HG03342 (cell line): ENCODE measurements around the gene KRT79.

Source experiments
- ATAC-seq: cut with Tn5 transposase; IDR thresholded peaks from one replicate; pipeline ENCODE4 v1.9.1; 2021; ENCODE audit warnings: mild to moderate bottlenecking, moderate library complexity; ENCODE audit not compliant: unreplicated experiment

The KRT79 gene

DNA sequence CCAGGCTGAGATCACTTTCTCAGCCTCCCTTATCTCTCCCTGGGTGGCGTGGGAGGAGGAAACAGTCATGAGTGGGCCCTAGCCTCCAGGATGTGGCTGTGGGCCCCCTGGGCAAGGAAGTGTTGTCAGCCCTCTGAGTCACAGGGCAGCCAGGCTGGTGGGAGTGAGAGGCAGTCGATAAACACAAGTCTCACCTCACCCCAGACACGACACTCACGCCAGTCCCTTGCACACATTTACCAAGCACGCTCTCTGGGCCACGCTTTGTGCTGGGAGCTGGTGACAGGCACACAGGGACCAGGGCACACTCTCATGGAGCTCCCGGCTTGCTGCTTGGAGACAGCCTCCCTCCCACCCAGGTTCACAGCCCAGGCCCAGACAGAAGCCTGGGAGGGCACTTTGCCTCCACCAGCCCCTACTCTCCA is 1.9 kb upstream of the KRT79 start:
- ATAC-seq = no peak

GRCh38 chr12:52835271-52836041 is 1.3 kb upstream of the KRT79 start:
- ATAC-seq = no peak

DNA sequence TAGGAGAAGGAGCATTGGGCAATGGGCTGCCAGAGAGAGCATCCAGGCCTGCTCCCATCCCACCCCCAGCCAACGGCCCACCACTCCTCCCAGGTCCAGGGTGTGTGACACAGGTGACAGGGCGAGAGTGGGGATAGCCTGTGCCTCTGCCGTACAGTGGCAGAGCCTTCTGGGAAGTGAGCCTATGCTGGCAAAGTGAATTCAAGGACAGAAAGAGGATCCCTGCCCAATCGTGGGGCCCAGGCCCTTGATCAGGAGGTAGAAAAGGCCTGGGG is 553 bp upstream of the KRT79 start:
- no peak for ATAC-seq

GRCh38 chr12:52832985-52833905 is 866 bp downstream of the KRT79 start:
- no peak for ATAC-seq

GRCh38 chr12:52832451-52832850 is 1.7 kb downstream of the KRT79 start:
- ATAC-seq = no peak

DNA sequence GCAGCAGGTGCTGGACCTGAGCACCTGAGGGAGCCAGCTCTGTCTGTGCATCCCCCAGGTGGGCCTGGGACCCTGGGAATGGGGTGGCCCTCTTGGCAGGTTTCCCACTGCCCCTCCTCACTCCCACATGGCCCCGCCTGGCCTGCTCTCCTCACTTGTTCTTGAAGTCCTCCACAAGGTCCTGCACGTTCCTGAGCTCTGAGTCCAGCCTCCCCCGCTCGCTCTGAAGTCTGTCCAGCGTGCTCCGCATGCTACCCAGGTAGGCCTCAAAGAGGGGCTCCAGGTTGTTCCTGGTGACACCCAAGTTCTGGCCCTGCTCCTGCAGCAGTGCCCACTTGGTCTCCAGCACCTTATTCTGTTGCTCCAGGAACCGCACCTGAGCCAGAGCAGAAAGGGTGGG is 2.9 kb downstream of the KRT79 start:
- no peak for ATAC-seq

DNA sequence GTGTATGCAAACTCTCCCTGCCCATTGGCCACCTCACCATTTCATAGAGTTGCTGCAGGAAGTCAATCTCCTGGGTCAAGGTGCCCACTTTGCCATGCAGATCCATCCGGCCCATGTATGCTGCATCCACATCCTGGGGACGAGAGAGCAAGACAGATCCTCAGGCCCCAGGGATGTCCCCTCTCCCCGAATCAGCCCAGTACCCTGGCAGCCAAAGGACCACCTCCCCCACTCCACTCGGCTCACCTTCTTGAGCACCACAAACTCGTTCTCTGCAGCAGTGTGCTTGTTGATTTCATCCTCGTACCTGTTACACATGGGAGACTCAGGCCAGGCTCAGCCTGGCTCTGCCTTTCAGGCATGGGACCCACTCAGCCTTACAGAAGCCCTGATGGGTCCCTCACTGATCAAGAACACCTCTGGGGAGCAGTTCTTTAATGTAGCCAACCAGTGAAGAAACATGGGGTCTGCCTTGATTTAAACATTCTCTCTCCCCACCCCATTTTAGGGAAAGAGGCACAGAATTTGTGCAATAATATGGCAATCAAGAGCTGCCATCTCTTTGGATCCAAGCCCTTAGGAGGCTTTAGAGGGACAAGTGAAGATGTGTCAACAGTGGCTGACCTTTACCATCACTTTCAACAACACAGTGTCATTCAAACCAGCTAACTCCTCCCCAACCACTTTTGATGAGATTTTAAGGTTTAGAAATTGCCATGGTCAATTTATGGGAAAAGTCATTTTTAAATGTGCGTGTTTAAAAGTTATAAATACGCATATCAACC is 3.9 kb downstream of the KRT79 start:
- no peak for ATAC-seq

DNA sequence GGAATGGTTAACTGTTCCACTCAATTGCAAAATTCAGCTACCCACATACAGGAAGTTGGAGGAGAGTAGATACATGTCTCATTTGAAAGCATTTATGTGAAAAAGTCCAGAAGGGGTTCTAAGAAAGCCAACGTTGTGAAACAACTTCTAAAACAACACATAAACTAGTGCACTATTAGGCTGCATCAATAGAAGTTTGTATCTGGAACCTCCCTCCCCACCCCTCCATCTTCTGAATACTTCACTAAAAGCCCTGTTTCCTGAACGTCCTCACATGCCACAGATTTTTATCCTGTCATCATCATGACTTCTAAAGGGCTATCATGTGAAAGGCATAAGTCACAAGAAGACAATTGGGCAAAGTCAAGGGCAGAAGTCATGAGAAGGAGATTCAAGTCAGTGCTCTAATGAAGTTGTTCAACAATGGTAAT is 5.5 kb downstream of the KRT79 start:
- ATAC-seq = no peak

DNA sequence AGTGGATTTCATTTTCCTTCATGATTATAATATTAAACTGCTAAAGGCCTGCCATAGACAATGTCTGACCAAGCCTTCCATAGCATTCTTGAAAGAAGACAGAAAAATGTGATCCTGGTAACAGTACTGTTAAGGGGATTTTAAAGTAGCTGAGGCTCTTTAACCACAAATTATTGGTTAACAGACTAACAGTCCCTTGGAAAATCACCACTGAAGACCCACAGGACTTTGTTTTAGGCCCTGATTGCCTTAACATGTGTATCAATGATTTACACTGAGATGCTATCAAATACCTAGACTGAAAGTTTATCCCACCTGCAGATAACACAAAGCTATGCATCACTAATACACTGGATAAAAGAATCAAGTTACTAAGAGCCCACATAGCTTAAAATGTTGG is 6.0 kb downstream of the KRT79 start:
- ATAC-seq = no peak

DNA sequence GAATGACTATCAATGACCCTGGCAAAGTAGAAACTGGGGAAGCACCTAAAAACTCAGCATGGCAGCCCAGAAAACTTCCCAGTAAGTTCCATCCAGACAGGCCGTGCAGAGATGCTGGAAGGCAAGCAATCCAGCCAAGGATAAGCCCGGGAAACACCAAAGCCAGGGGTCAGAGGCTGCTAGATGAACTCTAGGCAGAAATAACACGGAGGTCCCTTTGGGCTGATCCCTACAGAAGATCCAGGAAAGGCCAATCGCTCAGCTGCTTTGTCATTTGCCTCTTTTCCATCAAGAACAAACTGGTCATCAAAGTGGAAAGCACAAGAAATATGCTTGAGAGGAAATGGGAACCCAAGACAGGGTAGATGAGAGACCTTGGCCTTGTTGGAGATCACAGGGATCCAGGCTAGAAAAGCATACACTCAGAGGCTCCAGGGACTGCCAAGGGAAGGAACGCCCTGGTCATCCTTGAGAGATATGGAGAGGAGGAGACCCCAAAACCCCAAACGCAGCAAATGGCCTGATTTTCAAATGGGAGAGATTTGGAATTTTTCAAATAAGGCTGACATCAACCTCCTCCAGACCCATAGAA is 6.5 kb downstream of the KRT79 start:
- no peak for ATAC-seq

DNA sequence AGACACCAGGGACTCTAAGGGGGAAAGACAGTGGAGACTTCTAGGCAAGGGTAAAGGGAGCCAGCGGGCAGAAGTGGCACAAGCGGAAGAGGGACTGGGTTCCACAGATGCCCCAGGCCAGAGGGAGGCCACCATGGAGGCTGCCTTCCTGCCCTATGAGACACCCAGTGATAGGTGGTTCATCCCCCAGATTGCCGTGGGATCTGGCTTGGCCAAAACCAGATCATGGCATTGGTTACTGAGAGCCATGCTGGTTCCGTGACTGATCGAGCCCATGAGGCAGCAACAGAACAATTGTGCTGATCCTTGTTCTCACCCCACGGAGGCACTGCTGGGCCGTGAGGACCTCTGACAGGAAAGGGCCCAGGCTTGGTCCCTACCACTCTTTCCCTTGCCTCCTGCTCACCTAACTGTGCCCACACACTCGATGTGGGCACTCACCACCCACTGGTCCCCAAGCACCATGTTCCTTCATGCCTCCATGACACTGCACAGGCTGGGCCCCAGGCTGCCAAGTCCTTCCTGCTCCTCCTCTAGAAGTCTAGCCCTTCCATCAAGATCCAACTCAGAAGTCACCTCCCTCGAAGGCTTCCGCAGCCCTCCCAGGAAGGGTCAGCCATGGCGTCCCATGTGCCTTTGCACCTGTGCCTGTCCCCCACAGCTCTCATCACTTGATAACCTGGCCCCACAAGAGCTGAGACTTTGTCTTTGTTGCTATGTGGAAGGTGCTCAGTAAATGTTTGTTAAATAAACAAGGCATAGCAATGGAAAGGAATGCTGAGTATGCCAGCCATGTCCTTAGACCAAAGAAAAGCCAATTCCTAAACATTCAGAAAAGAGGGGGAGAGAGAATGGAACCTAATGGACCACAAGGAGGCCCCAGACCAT is 7.3 kb downstream of the KRT79 start:
- ATAC-seq = no peak

DNA sequence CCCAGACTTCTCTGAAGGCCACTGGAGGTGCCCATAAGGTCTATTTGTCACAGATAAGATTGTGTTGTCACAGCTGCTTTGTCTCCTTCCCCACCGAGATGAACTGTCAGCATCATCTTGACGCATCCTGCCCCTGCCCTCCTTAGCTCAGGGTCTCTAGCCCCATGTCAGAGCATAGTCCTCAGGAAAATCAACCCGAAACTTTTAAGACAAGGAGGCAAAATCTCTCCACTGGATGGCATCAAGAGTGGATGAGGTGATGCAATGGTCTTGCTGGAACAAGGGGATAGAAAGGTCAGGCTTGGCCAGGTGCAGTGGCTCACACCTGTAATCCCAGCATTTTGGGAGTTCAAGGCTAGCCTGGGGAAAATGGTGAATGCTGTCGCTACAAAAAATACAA is 8.2 kb downstream of the KRT79 start:
- no peak for ATAC-seq

- ATAC-seq = no peak
These were observed 9.2 kb downstream of the KRT79 start for GRCh38 chr12:52824741-52825410.

DNA sequence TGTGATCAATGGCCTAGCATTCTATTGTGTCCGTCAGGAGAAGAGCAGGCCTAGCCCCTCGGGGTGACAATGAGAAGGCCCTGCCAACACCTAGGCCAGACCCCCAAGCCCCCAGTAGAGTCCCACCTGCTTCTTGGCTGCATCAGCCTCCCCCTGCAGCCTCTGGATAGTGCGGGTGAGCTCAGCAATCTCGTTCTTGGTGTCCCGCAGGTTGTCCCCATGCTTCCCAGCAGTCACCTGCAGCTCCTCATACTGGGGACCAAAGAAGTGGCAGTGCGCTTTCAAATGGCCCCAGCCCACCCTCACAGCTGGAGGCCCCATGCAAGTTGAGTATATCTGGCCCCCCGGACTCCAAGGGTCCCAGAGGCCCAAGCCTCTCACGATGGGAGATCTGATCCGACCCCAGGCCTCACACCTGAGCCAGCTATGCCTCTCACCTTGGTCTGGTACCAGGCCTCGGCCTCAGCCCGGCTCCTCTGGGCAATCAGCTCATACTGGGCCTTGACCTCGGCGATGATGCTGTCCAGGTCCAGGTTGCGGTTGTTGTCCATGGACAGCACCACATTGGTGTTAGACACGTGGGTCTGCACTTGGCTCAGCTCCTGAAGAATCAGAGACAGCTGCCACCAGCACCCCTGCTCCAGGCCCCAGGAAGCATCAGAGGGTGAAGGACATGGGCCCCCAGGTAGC is 10.2 kb downstream of the KRT79 start:
- ATAC-seq = no peak

DNA sequence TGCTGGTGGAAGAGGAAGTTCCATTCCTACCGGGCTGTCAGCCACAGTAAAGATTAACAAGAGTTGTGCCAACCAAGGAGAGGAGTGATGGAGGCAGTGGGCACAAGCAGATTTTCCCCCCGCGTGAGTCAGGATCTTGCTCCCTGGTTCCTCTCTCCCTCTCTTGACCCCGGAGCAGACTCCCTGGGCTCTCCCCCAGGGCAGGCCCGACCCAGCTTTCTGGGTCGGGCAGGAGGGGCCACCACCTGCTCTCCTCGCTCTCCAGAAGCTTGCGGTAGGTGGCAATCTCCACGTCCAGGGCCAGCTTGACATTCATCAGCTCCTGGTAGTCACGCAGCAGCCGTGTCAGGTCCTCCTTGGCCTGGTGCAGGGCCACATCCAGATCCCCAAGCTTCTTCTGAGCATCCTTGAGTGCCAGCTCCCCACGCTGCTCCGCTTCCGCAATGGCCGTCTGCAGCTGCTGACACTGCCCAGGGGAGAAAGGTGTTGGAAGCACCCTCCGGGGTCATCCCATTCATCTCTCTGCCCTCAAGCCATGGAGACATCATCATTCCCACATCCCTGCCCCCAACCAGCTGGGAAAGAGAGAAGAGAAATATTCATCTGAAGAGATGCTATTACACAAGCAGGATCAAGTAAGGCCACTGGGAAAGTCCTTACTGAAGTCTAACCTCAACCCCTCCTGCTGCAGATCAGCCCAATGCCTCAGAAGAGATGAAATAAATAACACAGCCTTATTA is 11.2 kb downstream of the KRT79 start:
- ATAC-seq = no peak

DNA sequence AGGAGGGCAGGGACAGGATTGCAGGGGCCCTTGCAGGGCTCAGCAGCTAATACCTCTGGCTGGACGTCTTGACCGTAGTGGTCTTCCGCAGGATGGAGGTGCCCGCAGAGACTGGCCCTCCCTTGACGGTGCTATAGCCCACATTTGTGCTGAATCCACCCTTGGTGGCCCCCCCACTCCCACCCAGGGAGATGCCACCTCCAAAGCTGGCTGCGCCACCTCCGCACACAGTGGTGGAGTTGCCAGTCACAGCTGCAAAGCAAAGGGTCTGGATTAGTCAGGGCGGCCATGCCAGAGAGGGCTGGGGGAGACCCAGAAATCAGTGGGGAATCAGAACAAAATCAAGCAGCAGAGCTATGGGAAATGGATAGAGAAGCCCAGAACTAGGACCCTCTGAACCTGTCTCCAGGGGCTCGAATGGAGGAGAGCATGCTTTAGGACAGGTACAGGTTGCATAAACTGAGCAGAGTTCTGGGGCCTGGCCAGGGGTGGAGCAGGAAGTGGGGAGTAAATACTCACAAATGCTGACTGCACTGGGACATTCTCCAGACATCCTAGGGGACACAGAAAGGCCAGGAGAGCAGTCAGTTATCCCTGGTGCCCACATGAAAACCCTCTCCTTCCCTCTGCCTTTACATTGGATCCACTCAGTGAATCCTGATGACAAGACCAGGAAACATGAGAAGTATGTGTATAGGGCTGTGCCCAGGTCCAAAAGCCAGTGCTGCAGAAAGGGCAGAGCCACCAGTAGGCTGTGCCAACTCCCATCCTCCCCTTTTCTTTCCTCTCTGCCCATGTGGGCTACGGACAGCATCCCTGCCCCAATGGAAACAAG is 12.1 kb downstream of the KRT79 start:
- ATAC-seq = no peak

- no peak for ATAC-seq
These were observed 12.9 kb downstream of the KRT79 start for GRCh38 chr12:52821071-52821730.
